Measurements from ENCODE around the gene WDR46.

DNA sequence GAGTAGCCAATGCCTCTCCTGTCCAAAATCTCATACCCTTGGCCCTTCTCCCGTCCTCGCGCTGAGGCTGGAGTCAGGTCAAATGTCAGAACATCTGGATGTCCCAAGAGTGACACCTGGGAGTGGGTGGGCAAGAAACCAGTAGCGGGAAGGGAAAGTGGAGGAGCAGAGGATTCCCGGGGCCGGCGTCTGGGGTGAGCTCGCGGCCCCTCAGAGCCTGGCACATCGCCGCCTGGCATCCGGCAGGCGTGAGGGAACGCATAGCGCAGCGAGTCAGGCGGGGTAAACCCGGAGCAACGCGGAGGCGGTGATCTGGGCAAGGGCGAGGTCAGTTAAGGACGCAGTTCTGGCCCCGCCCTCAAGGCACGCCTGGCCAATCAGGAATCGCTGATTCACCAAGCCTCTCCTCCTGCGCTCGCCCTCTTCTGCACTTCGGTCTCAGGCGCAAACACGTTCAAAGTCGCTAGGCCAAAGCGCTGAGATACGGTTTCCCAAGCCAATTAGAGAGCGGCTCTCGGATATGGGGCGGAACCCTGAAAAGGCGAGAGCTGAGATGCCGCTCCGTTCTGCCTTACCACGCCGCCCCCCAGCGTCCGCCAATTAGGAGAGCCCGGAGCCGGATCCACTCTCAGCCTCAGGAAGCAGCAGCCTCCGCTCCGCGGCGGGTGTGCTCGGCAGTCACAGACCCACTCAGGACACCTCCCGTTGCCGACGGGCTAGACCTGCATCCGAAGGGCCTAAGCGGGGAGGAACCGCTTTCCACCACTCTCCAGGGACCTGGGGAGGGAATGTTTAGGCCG lies 39.9 kb downstream of the WDR46 start:
- TF ChIP-seq, protein P1, sequence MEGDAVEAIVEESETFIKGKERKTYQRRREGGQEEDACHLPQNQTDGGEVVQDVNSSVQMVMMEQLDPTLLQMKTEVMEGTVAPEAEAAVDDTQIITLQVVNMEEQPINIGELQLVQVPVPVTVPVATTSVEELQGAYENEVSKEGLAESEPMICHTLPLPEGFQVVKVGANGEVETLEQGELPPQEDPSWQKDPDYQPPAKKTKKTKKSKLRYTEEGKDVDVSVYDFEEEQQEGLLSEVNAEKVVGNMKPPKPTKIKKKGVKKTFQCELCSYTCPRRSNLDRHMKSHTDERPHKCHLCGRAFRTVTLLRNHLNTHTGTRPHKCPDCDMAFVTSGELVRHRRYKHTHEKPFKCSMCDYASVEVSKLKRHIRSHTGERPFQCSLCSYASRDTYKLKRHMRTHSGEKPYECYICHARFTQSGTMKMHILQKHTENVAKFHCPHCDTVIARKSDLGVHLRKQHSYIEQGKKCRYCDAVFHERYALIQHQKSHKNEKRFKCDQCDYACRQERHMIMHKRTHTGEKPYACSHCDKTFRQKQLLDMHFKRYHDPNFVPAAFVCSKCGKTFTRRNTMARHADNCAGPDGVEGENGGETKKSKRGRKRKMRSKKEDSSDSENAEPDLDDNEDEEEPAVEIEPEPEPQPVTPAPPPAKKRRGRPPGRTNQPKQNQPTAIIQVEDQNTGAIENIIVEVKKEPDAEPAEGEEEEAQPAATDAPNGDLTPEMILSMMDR (IDR thresholded peaks at IDR 0.05; ENCODE audit: low read depth, low read length, poor library complexity, severe bottlenecking): no peak
- no peak for TF ChIP-seq EZH2phosphoT487 (IDR thresholded peaks at IDR 0.05; ENCODE audit: borderline replicate concordance, low read length)
